K562 (cell line): Measurements from ENCODE around the gene TTC9C. TPM values are rescaled to one million over a fixed set of nuclear protein-coding genes. Genes with fewer than 3 reads are reported as not detected.

Experiments used
- ESRRA ChIP-seq: fragments of 450-650 bp; IDR thresholded peaks from 2 replicates; pipeline ENCODE4 v1.6.1; 2014; ENCODE audit warnings: low read depth, mild to moderate bottlenecking, moderate library complexity, borderline replicate concordance
- GTF2E2 ChIP-seq: fragments of 200-800 bp; sonication (Bioruptor generic); IDR thresholded peaks from 2 replicates; pipeline ENCODE4 v1.6.1; 2016; ENCODE audit warnings: missing genetic modification characterization, missing compliant biosample characterization
- HDGF ChIP-seq: fragments of 450-650 bp; IDR thresholded peaks from 2 replicates; pipeline ENCODE4 v1.6.1; 2016
- HSF4 ChIP-seq: fragments of 250-450 bp; sonication (Bioruptor Pico); IDR thresholded peaks from 2 replicates; pipeline ENCODE4 v2.1.2; 2022; ENCODE audit warnings: mild to moderate bottlenecking, moderate library complexity, borderline replicate concordance
- RB1 ChIP-seq: fragments of 450-650 bp; IDR thresholded peaks from 2 replicates; pipeline ENCODE4 v1.6.1; 2017; ENCODE audit warnings: low read depth, mild to moderate bottlenecking
- SIN3A ChIP-seq, 2 experiments: fragments of 150-350 bp in 1 of 2; IDR thresholded peaks; 2 replicates each; pipeline ENCODE4 v1.6.1; 2011 to 2016; ENCODE audit warnings: borderline replicate concordance in 2 of 2, low read depth in 2 of 2, low read length in 2 of 2, mild to moderate bottlenecking in 2 of 2, moderate library complexity in 2 of 2; ENCODE audit not compliant: control insufficient read depth in 1 of 2
- TCF7 ChIP-seq: sonication (generic); IDR thresholded peaks from 2 replicates; pipeline ENCODE4 v1.6.1; 2016; ENCODE audit warnings: antibody characterized with exemption, borderline replicate concordance
- ZNF143 ChIP-seq: sonication (generic); formaldehyde crosslinking; IDR thresholded peaks from 2 replicates; pipeline ENCODE4 v1.9.0; 2022; ENCODE audit warnings: mild to moderate bottlenecking, missing genetic modification reagents
- ZNF507 ChIP-seq: conservative IDR thresholded peaks from 2 replicates; pipeline ENCODE4 v1.6.1; 2017; ENCODE audit warnings: missing genetic modification characterization, missing compliant biosample characterization
- polyA plus RNA-seq, 8 experiments: library from polyadenylated mRNA; depleted of rRNA in 4 of 8; stranded (reverse) in 5 of 8; unstranded in 3 of 8; fragments of >200 nt; fragmentation: Nextera tagmentation in 2 of 8; fragmentation: Illumina TruSeq in 1 of 8; extraction: Ambion mirVana in 2 of 8; extraction: Trizol in 1 of 8; gene quantifications; 2 replicates each; pipeline versions ENCODE4 v1.2.1 to v1.2.3, GENCODE V29; 2011 to 2014; ENCODE audit warnings: inconsistent platforms in 1 of 8, missing spikeins in 1 of 8
- total RNA-seq, 7 experiments: library from RNA; depleted of rRNA in 6 of 7; stranded (reverse); fragments of >200 nt in 6 of 7; fragmentation: Illumina TruSeq in 2 of 7; extraction: Trizol in 2 of 7; gene quantifications; 2 replicates each; pipeline versions ENCODE4 v1.2.1 to v1.2.3, GENCODE V29; 2011 to 2021; ENCODE audit warnings: low replicate concordance in 1 of 7
- TF ChIP-seq, protein P1 (sequence below): fragments of 150-350 bp; conservative IDR thresholded peaks from 2 replicates; pipeline ENCODE4 v1.6.1; 2014; ENCODE audit warnings: low read length
- TF ChIP-seq, protein P2 (sequence below): sonication (generic); formaldehyde crosslinking; IDR thresholded peaks from 2 replicates; pipeline ENCODE4 v1.9.0; 2022; ENCODE audit warnings: mild to moderate bottlenecking, missing genetic modification reagents
- TF ChIP-seq, protein P3 (sequence below): fragments of 200-800 bp; sonication (Bioruptor generic); IDR thresholded peaks from 2 replicates; pipeline ENCODE4 v1.6.1; 2017; ENCODE audit warnings: missing genetic modification characterization, missing compliant biosample characterization
- TF ChIP-seq, protein P4 (sequence below), 2 experiments: fragments of 450-650 bp; IDR thresholded peaks; 2 replicates each; pipeline ENCODE4 v1.6.1; 2016
- TF ChIP-seq, protein P5 (sequence below): IDR thresholded peaks from 2 replicates; pipeline ENCODE4 v1.6.1; 2016; ENCODE audit warnings: missing genetic modification characterization, missing compliant biosample characterization

The TTC9C gene
- total and polyA plus RNA-seq, 9 of the 15 experiments (the other 6 are each of a cell fraction or from before 2014, with no cell fraction given), result 32.8 to 59.0 (median 37.1) TPM

DNA sequence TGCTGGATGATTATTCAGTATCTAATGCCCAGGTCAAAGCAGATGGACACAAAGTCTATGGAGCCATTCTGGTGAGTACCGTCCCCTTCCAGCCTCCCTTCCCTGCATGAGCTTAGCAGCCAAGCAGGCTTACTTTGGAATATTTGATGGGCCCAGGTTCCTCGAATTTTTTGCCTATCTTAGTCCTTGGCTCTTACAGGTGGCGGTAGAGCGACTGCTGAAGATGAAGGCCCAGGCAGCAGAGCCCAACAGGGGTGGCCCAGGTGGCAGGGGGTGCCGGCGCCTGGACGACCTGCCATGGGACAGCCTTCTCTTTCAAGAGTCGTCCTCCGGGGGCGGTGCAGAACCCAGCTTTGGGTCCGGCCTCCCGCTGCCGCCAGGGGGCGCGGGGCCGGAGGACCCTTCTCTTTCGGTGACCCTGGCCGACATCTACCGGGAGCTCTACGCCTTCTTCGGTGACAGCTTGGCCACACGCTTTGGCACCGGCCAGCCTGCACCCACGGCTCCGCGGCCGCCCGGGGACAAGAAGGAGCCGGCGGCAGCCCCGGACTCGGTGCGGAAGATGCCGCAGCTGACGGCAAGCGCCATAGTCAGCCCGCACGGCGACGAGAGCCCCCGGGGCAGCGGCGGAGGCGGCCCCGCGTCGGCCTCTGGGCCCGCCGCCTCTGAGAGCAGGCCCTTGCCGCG is 58.2 kb downstream of the TTC9C start (continued):
- TF ChIP-seq, protein P1, sequence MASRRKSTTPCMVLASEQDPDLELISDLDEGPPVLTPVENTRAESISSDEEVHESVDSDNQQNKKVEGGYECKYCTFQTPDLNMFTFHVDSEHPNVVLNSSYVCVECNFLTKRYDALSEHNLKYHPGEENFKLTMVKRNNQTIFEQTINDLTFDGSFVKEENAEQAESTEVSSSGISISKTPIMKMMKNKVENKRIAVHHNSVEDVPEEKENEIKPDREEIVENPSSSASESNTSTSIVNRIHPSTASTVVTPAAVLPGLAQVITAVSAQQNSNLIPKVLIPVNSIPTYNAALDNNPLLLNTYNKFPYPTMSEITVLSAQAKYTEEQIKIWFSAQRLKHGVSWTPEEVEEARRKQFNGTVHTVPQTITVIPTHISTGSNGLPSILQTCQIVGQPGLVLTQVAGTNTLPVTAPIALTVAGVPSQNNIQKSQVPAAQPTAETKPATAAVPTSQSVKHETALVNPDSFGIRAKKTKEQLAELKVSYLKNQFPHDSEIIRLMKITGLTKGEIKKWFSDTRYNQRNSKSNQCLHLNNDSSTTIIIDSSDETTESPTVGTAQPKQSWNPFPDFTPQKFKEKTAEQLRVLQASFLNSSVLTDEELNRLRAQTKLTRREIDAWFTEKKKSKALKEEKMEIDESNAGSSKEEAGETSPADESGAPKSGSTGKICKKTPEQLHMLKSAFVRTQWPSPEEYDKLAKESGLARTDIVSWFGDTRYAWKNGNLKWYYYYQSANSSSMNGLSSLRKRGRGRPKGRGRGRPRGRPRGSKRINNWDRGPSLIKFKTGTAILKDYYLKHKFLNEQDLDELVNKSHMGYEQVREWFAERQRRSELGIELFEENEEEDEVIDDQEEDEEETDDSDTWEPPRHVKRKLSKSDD, result 0 out of 2 replicates have a peak, but pooled peaks have one; percentile 52
- TF ChIP-seq, protein P2, sequence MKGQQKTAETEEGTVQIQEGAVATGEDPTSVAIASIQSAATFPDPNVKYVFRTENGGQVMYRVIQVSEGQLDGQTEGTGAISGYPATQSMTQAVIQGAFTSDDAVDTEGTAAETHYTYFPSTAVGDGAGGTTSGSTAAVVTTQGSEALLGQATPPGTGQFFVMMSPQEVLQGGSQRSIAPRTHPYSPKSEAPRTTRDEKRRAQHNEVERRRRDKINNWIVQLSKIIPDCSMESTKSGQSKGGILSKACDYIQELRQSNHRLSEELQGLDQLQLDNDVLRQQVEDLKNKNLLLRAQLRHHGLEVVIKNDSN (CRISPR knock-in tag), result no peak
- no peak for TF ChIP-seq ZNF143
- peak; percentile 82; the same call in 1 of the 2 replicates for TF ChIP-seq HDGF
- no peak for TF ChIP-seq HSF4
- TF ChIP-seq, protein P3, sequence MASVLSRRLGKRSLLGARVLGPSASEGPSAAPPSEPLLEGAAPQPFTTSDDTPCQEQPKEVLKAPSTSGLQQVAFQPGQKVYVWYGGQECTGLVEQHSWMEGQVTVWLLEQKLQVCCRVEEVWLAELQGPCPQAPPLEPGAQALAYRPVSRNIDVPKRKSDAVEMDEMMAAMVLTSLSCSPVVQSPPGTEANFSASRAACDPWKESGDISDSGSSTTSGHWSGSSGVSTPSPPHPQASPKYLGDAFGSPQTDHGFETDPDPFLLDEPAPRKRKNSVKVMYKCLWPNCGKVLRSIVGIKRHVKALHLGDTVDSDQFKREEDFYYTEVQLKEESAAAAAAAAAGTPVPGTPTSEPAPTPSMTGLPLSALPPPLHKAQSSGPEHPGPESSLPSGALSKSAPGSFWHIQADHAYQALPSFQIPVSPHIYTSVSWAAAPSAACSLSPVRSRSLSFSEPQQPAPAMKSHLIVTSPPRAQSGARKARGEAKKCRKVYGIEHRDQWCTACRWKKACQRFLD (CRISPR knock-in tag), result peak; percentile 82
- TF ChIP-seq ESRRA, result peak; percentile 57
- TF ChIP-seq, protein P4, sequence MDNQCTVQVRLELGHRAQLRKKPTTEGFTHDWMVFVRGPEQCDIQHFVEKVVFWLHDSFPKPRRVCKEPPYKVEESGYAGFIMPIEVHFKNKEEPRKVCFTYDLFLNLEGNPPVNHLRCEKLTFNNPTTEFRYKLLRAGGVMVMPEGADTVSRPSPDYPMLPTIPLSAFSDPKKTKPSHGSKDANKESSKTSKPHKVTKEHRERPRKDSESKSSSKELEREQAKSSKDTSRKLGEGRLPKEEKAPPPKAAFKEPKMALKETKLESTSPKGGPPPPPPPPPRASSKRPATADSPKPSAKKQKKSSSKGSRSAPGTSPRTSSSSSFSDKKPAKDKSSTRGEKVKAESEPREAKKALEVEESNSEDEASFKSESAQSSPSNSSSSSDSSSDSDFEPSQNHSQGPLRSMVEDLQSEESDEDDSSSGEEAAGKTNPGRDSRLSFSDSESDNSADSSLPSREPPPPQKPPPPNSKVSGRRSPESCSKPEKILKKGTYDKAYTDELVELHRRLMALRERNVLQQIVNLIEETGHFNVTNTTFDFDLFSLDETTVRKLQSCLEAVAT (IDR thresholded peaks at IDR 0.05), result peak in 1 of 2 experiments; percentile 86; a peak in 2 of 4 replicates
- peak; percentile 64 for TF ChIP-seq RB1
- no peak for TF ChIP-seq GTF2E2
- no peak for TF ChIP-seq ZNF507
- peak in 1 of 2 experiments; percentile 36; a peak in 2 of 4 replicates for TF ChIP-seq SIN3A (IDR thresholded peaks at IDR 0.05; ENCODE audit: borderline replicate concordance in 2 of 2, control insufficient read depth in 1 of 2, low read depth in 2 of 2, low read length in 2 of 2)
- TF ChIP-seq TCF7, result no peak
- TF ChIP-seq, protein P5, sequence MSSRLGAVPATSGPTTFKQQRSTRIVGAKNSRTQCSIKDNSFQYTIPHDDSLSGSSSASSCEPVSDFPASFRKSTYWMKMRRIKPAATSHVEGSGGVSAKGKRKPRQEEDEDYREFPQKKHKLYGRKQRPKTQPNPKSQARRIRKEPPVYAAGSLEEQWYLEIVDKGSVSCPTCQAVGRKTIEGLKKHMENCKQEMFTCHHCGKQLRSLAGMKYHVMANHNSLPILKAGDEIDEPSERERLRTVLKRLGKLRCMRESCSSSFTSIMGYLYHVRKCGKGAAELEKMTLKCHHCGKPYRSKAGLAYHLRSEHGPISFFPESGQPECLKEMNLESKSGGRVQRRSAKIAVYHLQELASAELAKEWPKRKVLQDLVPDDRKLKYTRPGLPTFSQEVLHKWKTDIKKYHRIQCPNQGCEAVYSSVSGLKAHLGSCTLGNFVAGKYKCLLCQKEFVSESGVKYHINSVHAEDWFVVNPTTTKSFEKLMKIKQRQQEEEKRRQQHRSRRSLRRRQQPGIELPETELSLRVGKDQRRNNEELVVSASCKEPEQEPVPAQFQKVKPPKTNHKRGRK, result no peak
